ENCODE results near the gene MPP7. TPM values are rescaled to one million over a fixed set of nuclear protein-coding genes. Genes with fewer than 3 reads are reported as not detected.
A peak's percentile ranks its signal among the peaks of the same experiment; 100 is the strongest.

Gene MPP7
- total and polyA plus RNA-seq, 2 donors (not counting 3 experiments of a cell fraction or from before 2014, with no cell fraction given), result 0.17 to 0.73 TPM

GRCh38 chr10:28332726-28333125 lies 29.9 kb upstream of the MPP7 start:
- H3K4me3 ChIP-seq (replicated peaks in 1 of 3; ENCODE audit: insufficient read depth in 1 of 3, low read depth in 1 of 3, low read length in 3 of 3), result no peak overlapping the region
- H3K4me1 ChIP-seq (ENCODE audit: control insufficient read depth, extremely low read depth, insufficient read depth, low read length), result peaks cover 2% of the 10 kb centered on the region
- H2AFZ ChIP-seq (ENCODE audit: low read depth, low read length), result no peak overlapping the region
- H3K27ac ChIP-seq (ENCODE audit: insufficient read depth, low read depth, low read length), result no peak overlapping the region
- peaks cover 0 to 1% of the 10 kb centered on the region in 2 experiments for H3K27me3 ChIP-seq (ENCODE audit: control insufficient read depth in 2 of 2, insufficient read depth in 2 of 2, low read length in 2 of 2)
- intact Hi-C loops (cut with micrococcal nuclease) (no loop called here), dilution Hi-C loops (cut with MboI; ENCODE audit: extremely low pct_ligation_motif_present, low sequenced_read_pairs) (no loop called here)
- no peaks in the 10 kb centered on the region for H3K79me2 ChIP-seq (ENCODE audit: control insufficient read depth, insufficient read depth, low read length)
- DNase-seq (ENCODE audit: low read depth, low spot score), result no peak
- no peak overlapping the region for H3K4me2 ChIP-seq (ENCODE audit: insufficient read depth, low read length)
- H3K36me3 ChIP-seq (ENCODE audit: control insufficient read depth in 2 of 2, extremely low read depth in 1 of 2, insufficient read depth in 2 of 2, low read length in 2 of 2), result no peaks in the 10 kb centered on the region
- no TSS peak for BruUV-seq (replicated peaks)
- H4K20me1 ChIP-seq (replicated peaks; ENCODE audit: control insufficient read depth, extremely low read depth, insufficient read depth, low read length), result no peaks in the 10 kb centered on the region
- CTCF ChIA-PET, result no interaction called here
- peak; percentile 53 for FAIRE-seq
- H3K9me1 ChIP-seq (replicated peaks; ENCODE audit: control insufficient read depth, extremely low read depth, insufficient read depth, low read length), result no peaks in the 10 kb centered on the region
- POLR2A ChIA-PET, result no interaction called here
- H3K9ac ChIP-seq (replicated peaks; ENCODE audit: extremely low read depth, insufficient read depth, low read length), result no peak overlapping the region
- TF ChIP-seq FOS (IDR thresholded peaks at IDR 0.05; ENCODE audit: borderline replicate concordance, insufficient read depth, low read length), result no peak
- TF ChIP-seq POLR2AphosphoS5 (IDR thresholded peaks at IDR 0.05; ENCODE audit: insufficient read depth, low read depth, low read length), result no peak
- TF ChIP-seq JUN (IDR thresholded peaks at IDR 0.05; ENCODE audit: borderline replicate concordance, insufficient read depth, insufficient read length, low read depth), result no peak
- no peak for TF ChIP-seq MAX (IDR thresholded peaks at IDR 0.05; ENCODE audit: insufficient read depth, insufficient read length)
- TF ChIP-seq, protein P1, sequence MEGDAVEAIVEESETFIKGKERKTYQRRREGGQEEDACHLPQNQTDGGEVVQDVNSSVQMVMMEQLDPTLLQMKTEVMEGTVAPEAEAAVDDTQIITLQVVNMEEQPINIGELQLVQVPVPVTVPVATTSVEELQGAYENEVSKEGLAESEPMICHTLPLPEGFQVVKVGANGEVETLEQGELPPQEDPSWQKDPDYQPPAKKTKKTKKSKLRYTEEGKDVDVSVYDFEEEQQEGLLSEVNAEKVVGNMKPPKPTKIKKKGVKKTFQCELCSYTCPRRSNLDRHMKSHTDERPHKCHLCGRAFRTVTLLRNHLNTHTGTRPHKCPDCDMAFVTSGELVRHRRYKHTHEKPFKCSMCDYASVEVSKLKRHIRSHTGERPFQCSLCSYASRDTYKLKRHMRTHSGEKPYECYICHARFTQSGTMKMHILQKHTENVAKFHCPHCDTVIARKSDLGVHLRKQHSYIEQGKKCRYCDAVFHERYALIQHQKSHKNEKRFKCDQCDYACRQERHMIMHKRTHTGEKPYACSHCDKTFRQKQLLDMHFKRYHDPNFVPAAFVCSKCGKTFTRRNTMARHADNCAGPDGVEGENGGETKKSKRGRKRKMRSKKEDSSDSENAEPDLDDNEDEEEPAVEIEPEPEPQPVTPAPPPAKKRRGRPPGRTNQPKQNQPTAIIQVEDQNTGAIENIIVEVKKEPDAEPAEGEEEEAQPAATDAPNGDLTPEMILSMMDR (IDR thresholded peaks at IDR 0.05; ENCODE audit: extremely low read depth in 1 of 2, insufficient read depth in 1 of 2, low read depth in 1 of 2, low read length in 2 of 2), result no peak
- no peak for TF ChIP-seq MYC (IDR thresholded peaks at IDR 0.05; ENCODE audit: low read depth, low read length)
- TF ChIP-seq POLR2A (IDR thresholded peaks at IDR 0.05; ENCODE audit: low read depth, low read length), result no peak
- TF ChIP-seq EZH2 (IDR thresholded peaks at IDR 0.05; ENCODE audit: borderline replicate concordance, low read depth, low read length, severe bottlenecking), result no peak
- TF ChIP-seq GATA2 (IDR thresholded peaks at IDR 0.05; ENCODE audit: insufficient read depth, insufficient read length, low read depth, low read length), result no peak
- H3K9me3 ChIP-seq (replicated peaks; ENCODE audit: control insufficient read depth, insufficient read depth, low read length), result no peaks in the 10 kb centered on the region

Measured in endothelial cell of umbilical vein (primary cell).